Stimulated activated CD4-positive, alpha-beta T cell treated with anti-CD3 and anti-CD28 coated beads, Interleukin-12 subunit alpha, Interleukin-12 subunit beta, amount 100 ng/mL, for 48 hours (primary cell): ENCODE results near the gene CRTC1.

Experiments
- DNase-seq, 3 donors: peaks; one replicate each; pipeline ENCODE4 v3.0.0-alpha.2; 2020; ENCODE audit warnings: low read depth in 2 of 3, low spot score in 1 of 3

Gene CRTC1

GRCh38 chr19:18699403-18700054 is 16.0 kb downstream of the CRTC1 start:
- DNase-seq = no peak

- DNase-seq = peak in 2 of 3 donors; percentile 41 to 58
These were observed 17.2 kb downstream of the CRTC1 start for GRCh38 chr19:18700501-18701249.

- DNase-seq = no peak
These were observed 17.7 kb downstream of the CRTC1 start for GRCh38 chr19:18701250-18701608.

- no peak for DNase-seq
These were observed 20.6 kb downstream of the CRTC1 start for GRCh38 chr19:18704054-18704453.

DNA sequence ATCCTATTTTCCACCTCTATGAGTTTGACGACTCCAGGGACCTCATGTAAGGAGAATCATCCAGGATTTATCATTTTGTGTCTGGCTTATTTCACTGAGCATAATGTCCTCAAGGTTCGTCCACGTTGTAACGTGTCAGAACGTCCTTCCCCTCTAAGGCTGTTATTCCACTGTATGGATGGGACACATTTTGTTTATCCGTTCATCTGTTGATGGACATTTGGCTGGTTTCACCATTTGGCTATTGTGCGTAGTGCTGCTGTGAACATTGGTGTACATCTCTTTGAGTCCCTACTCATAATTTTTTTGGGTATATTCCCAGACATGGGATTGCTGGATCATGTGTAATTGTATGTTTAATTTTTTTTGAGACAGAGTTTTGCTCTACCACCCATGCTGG is 21.5 kb downstream of the CRTC1 start:
- DNase-seq = no peak

GRCh38 chr19:18708452-18709231 is 25.2 kb downstream of the CRTC1 start:
- no peak for DNase-seq

DNA sequence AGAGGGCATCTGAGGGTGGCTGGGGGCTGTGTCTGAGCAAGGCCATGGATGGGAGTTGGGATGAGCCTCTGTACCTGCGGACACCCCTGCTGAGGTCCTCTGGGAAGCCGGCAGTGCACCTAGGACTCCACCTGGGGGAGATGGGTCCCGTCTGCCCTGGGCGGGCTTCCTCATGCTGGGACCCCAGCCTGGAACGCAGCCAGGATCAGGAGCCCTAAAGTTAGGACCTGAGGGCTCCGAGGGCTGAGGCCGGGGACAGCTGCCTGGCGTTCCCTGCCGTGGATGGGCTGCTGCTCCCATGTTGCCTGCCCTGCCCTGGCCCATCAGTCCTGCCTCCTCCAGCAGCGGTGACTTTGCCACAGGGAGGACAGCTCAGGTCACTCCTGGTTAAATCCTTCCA is 26.1 kb downstream of the CRTC1 start:
- no peak for DNase-seq

GRCh38 chr19:18710186-18710585 is 26.7 kb downstream of the CRTC1 start:
- DNase-seq = no peak

GRCh38 chr19:18710996-18711751 is 27.7 kb downstream of the CRTC1 start:
- no peak for DNase-seq

- no peak for DNase-seq
These were observed 28.4 kb downstream of the CRTC1 start for GRCh38 chr19:18711893-18712292.

- no peak for DNase-seq
These were observed 29.5 kb downstream of the CRTC1 start for GRCh38 chr19:18712981-18713380.

- no peak for DNase-seq
These were observed 30.2 kb downstream of the CRTC1 start for GRCh38 chr19:18713550-18714117.

- DNase-seq = no peak
These were observed 31.9 kb downstream of the CRTC1 start for GRCh38 chr19:18715416-18715815.

DNA sequence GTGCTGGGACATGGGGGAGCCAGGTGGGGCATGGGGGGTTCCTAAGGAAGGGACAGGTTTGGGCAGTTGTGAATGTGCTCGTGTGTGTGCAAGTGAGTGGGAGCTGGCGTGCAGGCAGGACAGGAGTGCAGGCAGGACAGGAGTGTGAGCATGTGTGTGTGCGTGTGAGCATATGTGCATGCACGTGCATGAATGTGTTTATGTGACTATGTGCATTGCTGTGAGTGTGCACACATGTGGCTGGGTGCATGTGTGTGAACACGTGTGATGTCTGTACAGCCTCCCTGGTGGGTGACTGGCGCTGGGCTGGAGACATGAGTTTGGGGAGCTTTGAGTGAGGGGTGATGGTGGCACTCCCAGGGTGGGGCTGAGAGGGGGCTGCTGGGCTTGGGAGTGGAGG is 33.4 kb downstream of the CRTC1 start:
- no peak for DNase-seq

DNA sequence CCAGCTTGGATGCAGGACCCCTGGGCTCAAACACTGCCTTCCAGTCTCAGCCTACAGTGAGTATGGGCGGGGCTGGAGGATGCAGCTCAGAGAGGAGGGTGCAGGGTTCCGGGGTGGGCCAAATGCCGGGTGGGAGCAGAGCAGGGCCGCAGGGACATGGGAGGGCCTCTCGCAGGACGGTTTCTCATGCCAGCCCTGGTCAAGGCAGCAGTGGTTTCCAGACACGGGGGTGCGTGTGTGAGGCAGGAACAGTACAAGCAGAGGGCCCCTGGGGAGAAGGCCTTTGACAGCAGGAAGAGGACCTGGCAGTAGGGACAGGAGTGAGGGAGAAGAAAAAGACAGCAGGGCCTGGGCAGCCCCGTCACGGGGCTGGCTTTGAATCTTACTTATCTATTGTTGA is 34.1 kb downstream of the CRTC1 start:
- no peak for DNase-seq

DNA sequence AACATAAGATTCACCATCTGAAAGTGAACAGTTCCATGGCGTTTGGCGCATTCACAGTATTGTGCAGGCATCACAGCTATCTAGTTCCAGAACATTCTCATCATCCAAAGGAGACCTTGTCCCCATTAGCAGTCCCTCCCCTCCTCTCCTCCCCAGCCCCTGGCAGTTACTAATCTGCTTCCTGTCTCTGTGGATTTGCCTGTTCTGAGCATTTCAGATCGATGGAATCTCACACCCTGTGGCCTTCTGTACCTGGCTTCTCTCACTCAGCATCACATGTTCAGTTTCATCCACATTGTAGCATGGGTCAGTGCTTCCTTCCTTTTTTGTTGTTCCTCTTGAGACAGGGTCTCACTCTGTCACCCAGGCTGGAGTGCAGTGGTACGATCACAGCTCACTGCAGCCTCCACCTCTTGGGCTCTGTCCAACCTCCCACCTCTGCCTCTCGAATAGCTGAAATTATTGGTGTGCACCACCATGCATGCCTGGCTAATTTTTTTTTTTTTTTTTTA is 34.6 kb downstream of the CRTC1 start:
- DNase-seq = no peak

DNA sequence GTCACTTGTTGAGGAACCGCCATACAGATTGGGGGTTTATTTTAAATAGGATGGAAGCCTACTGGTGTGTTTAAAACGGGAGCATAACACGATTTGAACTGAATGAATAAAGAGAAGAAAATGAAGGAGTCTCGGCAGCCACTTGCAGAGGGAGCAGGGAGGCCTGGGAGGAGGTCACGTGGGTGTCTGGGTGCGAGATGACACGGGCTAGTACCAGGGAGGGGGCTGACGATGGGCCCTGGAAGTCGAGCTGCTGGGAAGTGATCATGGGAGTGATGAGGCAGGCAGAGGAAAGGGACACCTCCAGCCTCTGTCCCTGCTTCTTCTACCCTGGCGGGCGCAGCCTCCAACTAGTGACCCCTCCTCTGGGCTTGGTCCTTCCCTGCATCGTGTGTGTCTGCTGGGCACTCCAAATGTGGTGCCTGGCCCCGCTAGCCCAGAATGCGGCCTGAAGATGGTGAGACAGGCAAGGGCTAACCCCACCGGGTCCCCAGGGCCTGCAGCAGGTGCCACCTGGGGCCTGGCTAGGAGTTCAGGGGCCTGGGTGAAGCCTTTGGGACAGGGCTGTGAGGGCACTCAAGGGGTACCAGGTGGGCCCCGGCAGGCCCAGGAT is 35.5 kb downstream of the CRTC1 start:
- no peak for DNase-seq

DNA sequence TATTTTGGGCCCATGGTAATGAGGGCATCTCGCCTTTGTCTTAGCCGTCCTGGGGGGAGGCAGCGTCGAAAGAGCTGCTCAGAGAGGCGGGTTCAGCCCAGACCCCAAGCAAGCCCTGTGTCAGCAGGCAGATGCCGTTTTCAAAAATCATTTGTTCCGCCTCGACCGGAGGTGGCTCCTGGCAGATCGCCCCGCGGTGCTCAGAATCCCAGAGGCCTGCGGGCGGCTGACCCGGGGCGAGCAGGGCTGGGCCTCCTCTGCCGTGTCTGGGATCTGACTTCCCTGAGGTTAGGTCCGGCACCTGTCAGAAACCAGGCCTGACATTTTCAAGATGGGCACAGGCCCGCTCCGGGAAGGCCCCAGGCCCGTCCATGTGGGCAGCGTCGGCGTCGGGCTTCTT is 36.1 kb downstream of the CRTC1 start:
- DNase-seq = no peak

DNA sequence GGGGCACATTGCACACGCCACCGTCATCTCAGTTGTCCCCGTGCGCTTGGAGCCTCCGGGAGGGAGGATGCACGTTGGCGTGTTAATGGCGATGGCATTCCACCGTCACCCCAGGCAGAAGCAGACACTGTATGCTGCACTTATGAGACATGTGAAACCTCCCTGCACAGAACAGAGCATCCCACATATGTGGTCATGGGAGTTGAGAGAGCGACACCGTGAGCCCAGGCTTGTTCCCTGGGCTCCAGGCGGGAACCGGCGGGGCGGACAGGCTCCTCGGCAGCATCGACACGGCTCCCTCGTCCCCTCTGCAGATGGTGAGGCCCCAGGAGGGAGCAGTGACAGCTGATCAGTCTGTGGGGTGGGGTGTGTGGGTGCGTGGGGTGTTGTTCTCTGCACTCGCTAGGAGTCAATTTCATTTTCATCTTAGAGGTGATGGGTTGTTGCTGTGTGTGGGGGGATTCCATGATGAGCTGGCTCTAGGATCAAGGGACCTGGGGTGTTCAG is 40.4 kb downstream of the CRTC1 start:
- DNase-seq = no peak
